Kidney epithelial cell (primary cell): ENCODE data around the gene CNTNAP2. TPM values are rescaled to one million over a fixed set of nuclear protein-coding genes. Genes with fewer than 3 reads are reported as not detected.

Experiments
- DNase-seq: peaks from one replicate; pipeline ENCODE4 v3.0.0-alpha.2; 2010; ENCODE audit warnings: low read depth
- H3K27me3 ChIP-seq: 2 replicates; pipeline ENCODE4 v1.6.0; 2011; ENCODE audit warnings: low read length; ENCODE audit not compliant: control insufficient read depth, insufficient read depth
- H3K36me3 ChIP-seq: 2 replicates; pipeline ENCODE4 v1.5.1; 2011; ENCODE audit warnings: low read length; ENCODE audit not compliant: control insufficient read depth, insufficient read depth
- H3K4me3 ChIP-seq: 2 replicates; pipeline ENCODE4 v1.5.1; 2011; ENCODE audit warnings: low read depth, mild to moderate bottlenecking, control low read depth, low read length
- total RNA-seq: library from RNA; depleted of rRNA; stranded (reverse); fragments of >200 nt; gene quantifications from 2 replicates; pipeline ENCODE4 v1.2.3, GENCODE V29; 2015
- TF ChIP-seq, protein P1 (sequence below): IDR thresholded peaks from 2 replicates; pipeline ENCODE4 v1.5.1; 2011; ENCODE audit warnings: mild to moderate bottlenecking, moderate library complexity, low read length, control low read depth, inconsistent platforms; ENCODE audit not compliant: insufficient read depth, poor library complexity, severe bottlenecking

The CNTNAP2 gene
- total RNA-seq, 1 donor from 2014 or later, result 14.0 TPM

DNA sequence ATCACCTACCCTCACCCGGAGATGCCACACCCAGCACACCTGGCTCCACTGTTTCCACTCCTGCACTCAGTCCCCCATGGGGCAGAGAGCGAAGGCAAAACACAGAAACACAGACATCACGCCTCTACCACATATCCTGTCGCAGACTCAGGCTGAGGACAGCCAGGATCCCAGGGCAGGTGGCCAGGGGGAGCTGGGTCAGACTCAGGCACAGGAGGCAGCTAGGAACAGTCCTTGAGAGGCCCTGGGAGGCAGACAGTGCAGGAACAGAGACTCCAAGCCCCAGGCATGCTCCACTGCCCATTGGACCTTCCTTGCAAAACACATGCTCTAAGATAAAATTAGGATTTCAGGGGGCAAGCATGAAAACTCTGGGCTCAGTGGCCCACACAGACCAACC is 2319.5 kb downstream of the CNTNAP2 start:
- H3K4me3 ChIP-seq, result no peak overlapping the region
- no peaks in the 10 kb centered on the region for H3K27me3 ChIP-seq
- TF ChIP-seq, protein P1, sequence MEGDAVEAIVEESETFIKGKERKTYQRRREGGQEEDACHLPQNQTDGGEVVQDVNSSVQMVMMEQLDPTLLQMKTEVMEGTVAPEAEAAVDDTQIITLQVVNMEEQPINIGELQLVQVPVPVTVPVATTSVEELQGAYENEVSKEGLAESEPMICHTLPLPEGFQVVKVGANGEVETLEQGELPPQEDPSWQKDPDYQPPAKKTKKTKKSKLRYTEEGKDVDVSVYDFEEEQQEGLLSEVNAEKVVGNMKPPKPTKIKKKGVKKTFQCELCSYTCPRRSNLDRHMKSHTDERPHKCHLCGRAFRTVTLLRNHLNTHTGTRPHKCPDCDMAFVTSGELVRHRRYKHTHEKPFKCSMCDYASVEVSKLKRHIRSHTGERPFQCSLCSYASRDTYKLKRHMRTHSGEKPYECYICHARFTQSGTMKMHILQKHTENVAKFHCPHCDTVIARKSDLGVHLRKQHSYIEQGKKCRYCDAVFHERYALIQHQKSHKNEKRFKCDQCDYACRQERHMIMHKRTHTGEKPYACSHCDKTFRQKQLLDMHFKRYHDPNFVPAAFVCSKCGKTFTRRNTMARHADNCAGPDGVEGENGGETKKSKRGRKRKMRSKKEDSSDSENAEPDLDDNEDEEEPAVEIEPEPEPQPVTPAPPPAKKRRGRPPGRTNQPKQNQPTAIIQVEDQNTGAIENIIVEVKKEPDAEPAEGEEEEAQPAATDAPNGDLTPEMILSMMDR, result no peak
- H3K36me3 ChIP-seq, result no peaks in the 10 kb centered on the region
- DNase-seq, result no peak

DNA sequence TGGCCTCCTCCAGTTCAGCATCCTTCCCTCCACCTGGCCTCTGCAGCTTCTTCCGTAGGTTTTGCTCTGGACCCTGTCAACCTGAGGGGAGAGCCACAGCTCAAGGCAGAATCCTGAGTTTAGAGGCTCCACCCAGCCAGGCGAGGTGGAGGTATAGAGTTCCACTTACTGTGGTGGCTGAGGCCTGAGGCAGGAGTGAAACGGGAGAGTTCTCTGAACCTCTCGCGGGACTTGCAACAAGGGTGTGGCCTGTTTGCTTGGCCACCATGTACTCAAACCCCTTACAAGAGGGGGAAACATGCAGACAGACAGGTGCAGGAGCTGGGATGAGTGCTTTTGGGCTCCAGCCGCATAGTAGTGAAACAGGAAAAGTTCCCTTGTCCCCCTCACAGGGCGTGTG is 2320.0 kb downstream of the CNTNAP2 start:
- no peak overlapping the region for H3K4me3 ChIP-seq
- H3K36me3 ChIP-seq, result no peaks in the 10 kb centered on the region
- DNase-seq, result no peak
- H3K27me3 ChIP-seq, result no peaks in the 10 kb centered on the region
- TF ChIP-seq, protein P1, result no peak

DNA sequence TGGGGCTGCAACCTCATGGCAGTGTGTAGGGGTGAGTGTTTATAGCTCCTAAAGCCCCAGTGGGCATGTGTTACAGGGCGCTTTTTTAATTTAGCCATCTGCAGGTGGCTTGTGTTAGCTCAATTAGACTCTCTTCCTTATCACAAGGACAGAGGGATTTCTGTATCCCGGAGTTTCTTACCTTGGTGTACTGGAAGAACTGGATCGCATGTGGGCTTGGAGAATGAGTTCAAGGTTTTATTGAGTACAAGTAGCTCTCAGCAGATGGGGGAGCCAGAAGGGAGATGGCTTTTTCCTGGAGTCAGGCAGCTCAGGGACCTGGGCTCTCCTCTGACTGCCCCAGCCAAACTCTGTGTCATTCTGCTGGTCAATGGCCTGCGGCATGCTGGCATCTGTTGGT is 2320.4 kb downstream of the CNTNAP2 start:
- Histone ChIP-seq H3K4me3 (no peak overlapping the region), H3K36me3 (no peaks in the 10 kb centered on the region), H3K27me3 (no peaks in the 10 kb centered on the region)
- DNase-seq, result no peak
- TF ChIP-seq, protein P1, result no peak

DNA sequence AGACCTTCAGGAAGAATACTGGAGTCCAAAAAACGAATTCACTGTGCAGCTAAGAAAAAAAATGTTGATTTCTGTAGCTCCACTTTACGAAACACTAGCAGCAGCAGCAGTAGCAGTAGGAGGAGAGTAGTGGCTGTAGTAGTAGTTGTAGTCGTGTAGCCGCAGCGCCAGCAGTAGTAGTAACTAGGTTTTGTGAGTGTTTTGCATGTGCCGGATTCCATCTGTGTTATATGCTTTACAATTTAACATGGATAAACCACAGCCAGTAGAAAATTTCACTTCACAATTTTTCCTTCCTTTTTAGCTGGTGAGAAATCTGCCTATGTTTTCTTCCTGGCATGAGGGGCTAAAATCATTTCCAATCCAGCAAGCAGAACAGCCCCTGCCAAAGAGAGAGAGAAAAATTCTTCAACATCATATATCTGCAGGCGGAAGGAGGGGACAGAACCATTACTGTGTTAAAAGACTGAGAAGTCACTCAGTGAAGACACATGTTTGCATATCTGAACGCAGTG is 2325.6 kb downstream of the CNTNAP2 start:
- H3K27me3 ChIP-seq, result no peaks in the 10 kb centered on the region
- no peaks in the 10 kb centered on the region for H3K36me3 ChIP-seq
- TF ChIP-seq, protein P1, result no peak
- H3K4me3 ChIP-seq, result no peak overlapping the region
- no peak for DNase-seq

DNA sequence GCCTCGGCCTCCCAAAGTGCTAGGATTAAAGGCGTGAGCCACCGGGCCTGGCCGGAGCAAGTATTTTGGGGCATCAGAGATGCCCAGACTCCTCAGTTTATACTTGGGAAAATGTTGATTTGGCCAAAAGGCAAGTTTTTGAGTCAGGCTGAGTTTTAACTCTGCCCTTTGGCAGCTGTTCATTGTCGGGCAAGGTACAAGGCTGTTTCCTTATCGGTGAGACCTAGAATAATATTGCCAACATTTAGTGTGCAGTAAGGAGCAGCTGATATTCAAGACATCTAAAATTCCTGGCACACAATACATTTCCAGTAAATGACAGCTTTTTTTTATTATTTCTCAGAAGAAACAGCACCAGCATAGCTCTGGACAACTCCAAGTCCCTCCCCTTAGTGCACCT is 2326.3 kb downstream of the CNTNAP2 start:
- Histone ChIP-seq H3K4me3 (no peak overlapping the region), H3K36me3 (no peaks in the 10 kb centered on the region), H3K27me3 (no peaks in the 10 kb centered on the region)
- no peak for DNase-seq
- TF ChIP-seq, protein P1, result no peak
